ENCODE data around the gene IL5RA.

The IL5RA gene

GRCh38 chr3:3031326-3031725, 78.8 kb downstream of the IL5RA start:
- DNase-seq (ENCODE audit: low read depth in 1 of 2, low spot score in 1 of 2) = no peak
- Histone ChIP-seq H3K27me3 (ENCODE audit: insufficient read depth, poor library complexity, severe bottlenecking) (no peaks in the 10 kb centered on the region), H3K27ac (replicated peaks) (no peak overlapping the region), H3K4me3 (replicated peaks; ENCODE audit: insufficient read depth, low read length) (no peak overlapping the region)
- no peak for TF ChIP-seq SPI1 (IDR thresholded peaks at IDR 0.05; ENCODE audit: borderline replicate concordance, low read depth)
- TF ChIP-seq REST (IDR thresholded peaks at IDR 0.05; ENCODE audit: insufficient replicate concordance, low read depth) = no peak
- TF ChIP-seq POLR2AphosphoS5 (IDR thresholded peaks at IDR 0.05; ENCODE audit: low read depth) = no peak
- TF ChIP-seq GABPA (IDR thresholded peaks at IDR 0.05; ENCODE audit: low read depth) = no peak
- TF ChIP-seq CTCF (IDR thresholded peaks at IDR 0.05; ENCODE audit: insufficient read depth, low read length) = no peak

- H3K4me3 ChIP-seq (replicated peaks; ENCODE audit: insufficient read depth, low read length) = no peak overlapping the region
- H3K27ac ChIP-seq (replicated peaks) = no peak overlapping the region
- DNase-seq (ENCODE audit: low read depth in 1 of 2, low spot score in 1 of 2) = no peak
- H3K27me3 ChIP-seq (ENCODE audit: insufficient read depth, poor library complexity, severe bottlenecking) = no peaks in the 10 kb centered on the region
- TF ChIP-seq SPI1 (IDR thresholded peaks at IDR 0.05; ENCODE audit: borderline replicate concordance, low read depth) (no peak), POLR2AphosphoS5 (IDR thresholded peaks at IDR 0.05; ENCODE audit: low read depth) (no peak), CTCF (IDR thresholded peaks at IDR 0.05; ENCODE audit: insufficient read depth, low read length) (no peak), GABPA (IDR thresholded peaks at IDR 0.05; ENCODE audit: low read depth) (no peak), REST (IDR thresholded peaks at IDR 0.05; ENCODE audit: insufficient replicate concordance, low read depth) (no peak)
Observed at GRCh38 chr3:3027976-3028567, 82.1 kb downstream of the IL5RA start.

- Histone ChIP-seq H3K27ac (replicated peaks) (no peak overlapping the region), H3K27me3 (ENCODE audit: insufficient read depth, poor library complexity, severe bottlenecking) (no peaks in the 10 kb centered on the region), H3K4me3 (replicated peaks; ENCODE audit: insufficient read depth, low read length) (no peak overlapping the region)
- TF ChIP-seq GABPA (IDR thresholded peaks at IDR 0.05; ENCODE audit: low read depth) (no peak), SPI1 (IDR thresholded peaks at IDR 0.05; ENCODE audit: borderline replicate concordance, low read depth) (no peak), CTCF (IDR thresholded peaks at IDR 0.05; ENCODE audit: insufficient read depth, low read length) (no peak), POLR2AphosphoS5 (IDR thresholded peaks at IDR 0.05; ENCODE audit: low read depth) (no peak), REST (IDR thresholded peaks at IDR 0.05; ENCODE audit: insufficient replicate concordance, low read depth) (no peak)
- DNase-seq (ENCODE audit: low read depth in 1 of 2, low spot score in 1 of 2) = no peak
Observed at GRCh38 chr3:3023111-3023745, 86.9 kb downstream of the IL5RA start.

All from HL-60 (cell line).